ENCODE data around the gene ERH.
A peak's percentile ranks its signal among the peaks of the same experiment; 100 is the strongest.

ERH gene

DNA sequence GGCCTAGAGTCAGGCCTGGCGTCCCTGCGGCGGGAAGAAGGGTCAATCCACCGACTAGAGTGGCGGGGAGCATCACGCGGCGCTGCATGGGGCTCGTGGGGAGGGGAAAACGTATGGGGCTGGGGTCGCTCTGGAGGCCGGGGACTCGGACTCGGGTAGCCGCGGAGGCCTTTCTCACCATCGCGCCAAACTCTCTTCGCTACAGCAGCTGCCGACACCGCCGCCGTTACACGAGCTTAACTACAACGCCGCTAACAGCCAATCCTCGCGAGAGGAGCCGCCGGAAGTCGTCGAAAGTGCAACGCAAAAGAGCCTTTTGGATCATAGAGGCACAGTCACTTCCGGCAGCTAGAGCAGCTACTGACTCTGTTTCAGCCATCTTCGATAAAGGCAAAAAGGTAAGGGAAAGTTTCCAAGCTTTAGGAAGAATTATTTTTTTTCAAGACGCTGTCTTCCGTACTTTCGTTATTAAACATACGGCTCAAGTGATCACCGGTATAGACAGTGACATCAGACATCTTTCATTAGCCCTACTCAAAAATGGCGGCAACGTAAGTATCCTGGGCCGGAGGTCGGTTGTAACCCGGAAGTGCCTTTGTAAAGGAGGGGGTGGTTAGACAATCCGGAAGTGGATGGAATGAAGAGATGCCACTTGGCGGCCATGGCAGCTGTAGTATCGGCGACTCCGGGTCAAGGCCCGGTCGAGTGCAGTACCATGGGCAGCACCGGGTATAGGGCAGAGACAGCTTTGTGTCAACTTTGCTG is at the start of gene ERH, which contains the start of gene SLC39A9:
TSS of gene ERH (minus strand) at position 247 of the 765 bp plus-strand sequence. CDS start at position 181, 66 bp downstream.
TSS of gene SLC39A9 (plus strand) at position 640 of the 765 bp plus-strand sequence. CDS start 678 bp downstream, outside the sequence.
- in situ Hi-C loops (cut with MboI; ENCODE audit: low sequenced_read_pairs, unreplicated experiment): no loop called here
- TF ChIP-seq, protein P1, sequence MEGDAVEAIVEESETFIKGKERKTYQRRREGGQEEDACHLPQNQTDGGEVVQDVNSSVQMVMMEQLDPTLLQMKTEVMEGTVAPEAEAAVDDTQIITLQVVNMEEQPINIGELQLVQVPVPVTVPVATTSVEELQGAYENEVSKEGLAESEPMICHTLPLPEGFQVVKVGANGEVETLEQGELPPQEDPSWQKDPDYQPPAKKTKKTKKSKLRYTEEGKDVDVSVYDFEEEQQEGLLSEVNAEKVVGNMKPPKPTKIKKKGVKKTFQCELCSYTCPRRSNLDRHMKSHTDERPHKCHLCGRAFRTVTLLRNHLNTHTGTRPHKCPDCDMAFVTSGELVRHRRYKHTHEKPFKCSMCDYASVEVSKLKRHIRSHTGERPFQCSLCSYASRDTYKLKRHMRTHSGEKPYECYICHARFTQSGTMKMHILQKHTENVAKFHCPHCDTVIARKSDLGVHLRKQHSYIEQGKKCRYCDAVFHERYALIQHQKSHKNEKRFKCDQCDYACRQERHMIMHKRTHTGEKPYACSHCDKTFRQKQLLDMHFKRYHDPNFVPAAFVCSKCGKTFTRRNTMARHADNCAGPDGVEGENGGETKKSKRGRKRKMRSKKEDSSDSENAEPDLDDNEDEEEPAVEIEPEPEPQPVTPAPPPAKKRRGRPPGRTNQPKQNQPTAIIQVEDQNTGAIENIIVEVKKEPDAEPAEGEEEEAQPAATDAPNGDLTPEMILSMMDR (IDR thresholded peaks at IDR 0.05; ENCODE audit: borderline replicate concordance, control extremely low read depth, extremely low read depth, insufficient read depth, missing control alignments): no peak
- DNase-seq (ENCODE audit: low spot score): peak; percentile 91

DNA sequence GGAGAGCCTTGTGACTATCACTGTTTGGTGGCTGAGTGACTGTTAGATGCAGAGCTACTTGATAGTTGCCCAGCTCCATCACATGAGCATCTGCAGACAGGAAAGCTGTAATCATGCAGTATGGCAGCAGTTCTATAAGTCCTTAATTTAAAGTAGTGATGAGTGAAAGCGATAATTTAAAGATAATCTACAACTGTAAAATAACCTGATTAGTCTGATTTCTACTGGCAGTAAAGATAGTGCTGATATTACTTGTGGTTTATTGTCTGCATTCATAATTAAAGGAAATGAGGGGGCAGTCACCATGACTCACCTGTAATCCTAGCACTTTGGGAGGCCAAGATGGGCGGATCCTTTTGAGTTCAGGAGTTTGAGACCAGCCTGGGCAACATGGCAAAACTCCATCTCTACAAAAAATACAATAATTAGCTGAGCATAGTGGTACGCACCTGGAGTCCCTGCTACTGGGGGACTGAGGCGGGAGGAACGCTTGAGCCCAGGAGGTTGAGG is 45.3 kb upstream of the ERH start:
- in situ Hi-C loops (cut with MboI; ENCODE audit: low sequenced_read_pairs, unreplicated experiment): no loop called here
- no peak for DNase-seq (ENCODE audit: low spot score)
- TF ChIP-seq, protein P1 (IDR thresholded peaks at IDR 0.05; ENCODE audit: borderline replicate concordance, control extremely low read depth, extremely low read depth, insufficient read depth, missing control alignments): no peak

DNA sequence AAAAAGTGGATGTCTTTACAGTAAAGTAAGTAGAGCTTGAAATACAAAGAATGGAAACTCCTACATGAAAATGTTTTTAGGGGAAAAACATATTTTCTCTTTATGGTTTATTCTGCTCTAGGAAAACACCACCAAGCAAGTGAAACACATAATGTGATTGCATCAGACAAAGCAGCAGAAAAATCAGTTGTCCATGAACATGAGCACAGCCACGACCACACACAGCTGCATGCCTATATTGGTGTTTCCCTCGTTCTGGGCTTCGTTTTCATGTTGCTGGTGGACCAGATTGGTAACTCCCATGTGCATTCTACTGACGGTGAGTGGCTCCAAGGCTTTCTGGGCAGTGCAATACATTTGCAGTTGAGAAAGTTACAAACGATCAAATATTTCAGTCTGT is 43.8 kb upstream of the ERH start:
- TF ChIP-seq, protein P1 (IDR thresholded peaks at IDR 0.05; ENCODE audit: borderline replicate concordance, control extremely low read depth, extremely low read depth, insufficient read depth, missing control alignments): no peak
- in situ Hi-C loops (cut with MboI; ENCODE audit: low sequenced_read_pairs, unreplicated experiment): no loop called here
- peak; percentile 63 for DNase-seq (ENCODE audit: low spot score)

DNA sequence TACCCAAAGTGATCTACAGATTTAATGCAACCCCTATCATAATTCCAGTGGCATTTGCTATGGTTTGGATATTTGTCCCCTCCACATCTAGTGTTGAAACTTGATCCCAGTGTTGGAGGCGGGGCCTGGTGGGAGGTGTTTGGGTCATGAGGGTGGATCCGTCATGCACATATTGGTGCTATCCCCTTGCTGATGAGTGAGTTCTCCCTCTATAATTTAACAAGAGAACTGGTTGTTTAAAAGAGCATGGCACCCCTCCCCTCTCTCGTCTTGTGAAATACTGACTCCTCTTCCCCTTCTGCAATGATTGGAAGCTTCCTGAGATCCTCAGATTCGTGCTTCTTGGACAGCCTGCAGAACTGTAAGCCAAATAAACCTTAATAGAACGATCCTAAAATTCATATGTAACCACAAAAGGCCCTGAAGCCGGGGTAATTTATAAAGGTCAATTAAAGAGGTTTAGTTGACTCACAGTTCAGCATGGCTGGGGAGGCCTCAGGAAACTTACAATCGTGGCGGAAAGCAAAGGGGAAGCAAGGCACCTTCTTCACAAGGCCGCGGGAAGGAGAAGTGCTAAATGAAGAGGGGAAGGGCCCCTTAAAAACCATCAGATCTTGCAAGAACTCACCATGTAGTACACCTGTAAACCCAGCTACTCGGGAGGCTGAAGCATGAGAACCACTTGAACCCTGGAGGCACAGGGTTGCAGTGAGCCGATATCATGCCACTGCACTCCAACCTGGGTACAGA is 41.6 kb upstream of the ERH start:
- TF ChIP-seq, protein P1 (IDR thresholded peaks at IDR 0.05; ENCODE audit: borderline replicate concordance, control extremely low read depth, extremely low read depth, insufficient read depth, missing control alignments): no peak
- in situ Hi-C loops (cut with MboI; ENCODE audit: low sequenced_read_pairs, unreplicated experiment): no loop called here
- no peak for DNase-seq (ENCODE audit: low spot score)

DNA sequence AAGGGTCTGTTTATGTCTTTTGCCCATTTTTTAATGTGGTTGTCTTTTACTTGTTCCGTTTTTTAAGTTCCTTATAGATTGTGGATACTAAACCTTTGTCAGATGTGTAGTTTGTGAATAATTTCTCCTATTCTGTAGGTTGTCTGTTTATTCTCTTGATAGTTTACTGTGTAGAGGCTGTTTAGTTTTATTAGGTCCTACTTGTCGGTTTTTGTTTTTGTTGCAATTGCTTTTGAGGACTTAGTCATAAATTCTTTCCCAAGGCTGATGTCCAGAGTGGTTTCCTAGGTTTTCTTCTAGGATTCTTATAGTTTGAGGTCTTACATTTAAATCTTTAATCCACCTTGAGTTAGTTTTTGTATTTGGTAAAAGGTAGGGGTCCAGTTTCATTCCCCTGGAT is 34.3 kb upstream of the ERH start:
- no peak for DNase-seq (ENCODE audit: low spot score)
- in situ Hi-C loops (cut with MboI; ENCODE audit: low sequenced_read_pairs, unreplicated experiment): no loop called here
- TF ChIP-seq, protein P1 (IDR thresholded peaks at IDR 0.05; ENCODE audit: borderline replicate concordance, control extremely low read depth, extremely low read depth, insufficient read depth, missing control alignments): no peak

DNA sequence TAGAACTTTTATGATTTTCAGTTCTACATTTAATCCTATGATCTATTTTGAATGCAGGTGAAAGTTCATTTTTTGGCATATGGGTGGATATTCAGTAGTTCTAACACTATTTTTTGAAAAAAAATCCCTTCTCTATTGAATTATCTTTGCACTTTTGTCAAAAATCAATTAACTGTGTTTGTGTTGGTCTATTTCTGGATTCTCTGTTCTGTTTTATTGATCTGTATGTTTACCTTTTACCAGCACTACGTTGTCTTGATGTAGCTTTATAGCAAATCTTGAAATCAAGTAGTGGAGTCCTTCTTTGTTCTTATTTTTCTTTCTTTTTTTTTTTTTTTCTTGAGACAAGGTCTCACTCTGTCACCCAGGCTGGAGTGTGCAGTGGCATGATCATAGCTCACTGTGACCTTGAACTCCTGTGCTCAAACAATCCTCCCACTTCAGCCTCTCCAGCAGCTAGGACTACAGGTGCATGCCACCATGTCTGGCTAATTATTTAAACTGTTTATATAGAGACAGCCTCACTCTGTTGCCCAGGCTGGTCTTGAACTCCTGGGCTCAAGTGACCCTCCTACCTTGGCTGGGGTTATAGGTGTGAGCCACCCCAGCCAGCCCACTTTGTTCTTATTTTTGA is 32.3 kb upstream of the ERH start:
- DNase-seq (ENCODE audit: low spot score): no peak
- in situ Hi-C loops (cut with MboI; ENCODE audit: low sequenced_read_pairs, unreplicated experiment): no loop called here
- TF ChIP-seq, protein P1 (IDR thresholded peaks at IDR 0.05; ENCODE audit: borderline replicate concordance, control extremely low read depth, extremely low read depth, insufficient read depth, missing control alignments): no peak
